Neuronal stem cell (in vitro differentiated cells): ENCODE data around the gene ABCB6.

ENCODE experiments used
- DNase-seq: peaks from one replicate; pipeline ENCODE4 v3.0.0-alpha.2; 2013; ENCODE audit warnings: low spot score
- H2AFZ ChIP-seq: one replicate; pipeline ENCODE4 v1.6.1; 2013; ENCODE audit warnings: mild to moderate bottlenecking, low read length, inconsistent platforms
- H2AK5ac ChIP-seq: 2 replicates; pipeline ENCODE4 v1.6.1; 2013; ENCODE audit warnings: low read depth, mild to moderate bottlenecking, inconsistent platforms, low read length, moderate library complexity, mixed read lengths
- H2BK120ac ChIP-seq: 2 replicates; pipeline ENCODE4 v1.6.1; 2013; ENCODE audit warnings: low read depth, mild to moderate bottlenecking, inconsistent platforms, low read length, moderate library complexity, mixed read lengths
- H2BK12ac ChIP-seq: one replicate; pipeline ENCODE4 v1.6.1; 2013; ENCODE audit warnings: low read length, inconsistent platforms
- H2BK15ac ChIP-seq: 2 replicates; pipeline ENCODE4 v1.6.1; 2013; ENCODE audit warnings: mild to moderate bottlenecking, low read length, inconsistent platforms, mixed read lengths
- H2BK5ac ChIP-seq: one replicate; pipeline ENCODE4 v1.6.1; 2013; ENCODE audit warnings: inconsistent platforms, mild to moderate bottlenecking, low read length, moderate library complexity
- H3K14ac ChIP-seq: one replicate; pipeline ENCODE4 v1.6.1; 2013; ENCODE audit warnings: low read length, inconsistent platforms
- H3K18ac ChIP-seq: 2 replicates; pipeline ENCODE4 v1.6.1; 2013; ENCODE audit warnings: low read length, inconsistent platforms
- H3K23ac ChIP-seq: 2 replicates; pipeline ENCODE4 v1.6.1; 2013; ENCODE audit warnings: low read depth, mild to moderate bottlenecking, mixed read lengths, low read length, inconsistent platforms; ENCODE audit not compliant: poor library complexity
- H3K27ac ChIP-seq: replicated peaks from 3 replicates; pipeline ENCODE4 v1.5.1; 2013; ENCODE audit warnings: low read length, inconsistent platforms
- H3K27me3 ChIP-seq, 3 experiments: 2 replicates each; pipeline ENCODE4 v1.6.1; 2013; ENCODE audit warnings: low read length in 3 of 3, mild to moderate bottlenecking in 2 of 3, inconsistent platforms in 1 of 3, low read depth in 1 of 3, mixed read lengths in 1 of 3, moderate library complexity in 1 of 3; ENCODE audit not compliant: control insufficient read depth in 3 of 3, insufficient read depth in 3 of 3
- H3K36me3 ChIP-seq, 2 donors: replicated peaks in 1 of 2; 2 replicates each; pipeline ENCODE4 v1.6.1; 2013; ENCODE audit warnings: low read length in 2 of 2; ENCODE audit not compliant: control insufficient read depth in 2 of 2, insufficient read depth in 2 of 2
- H3K4ac ChIP-seq: 2 replicates; pipeline ENCODE4 v1.6.1; 2013; ENCODE audit warnings: inconsistent platforms, mild to moderate bottlenecking, low read length, moderate library complexity
- H3K4me1 ChIP-seq, 2 donors: 1 replicate in 1 of 2; 2 replicates in 1 of 2; pipeline ENCODE4 v1.6.1; 2013; ENCODE audit warnings: low read length in 2 of 2, low read depth in 1 of 2; ENCODE audit not compliant: control insufficient read depth in 2 of 2, insufficient read depth in 1 of 2
- H3K4me2 ChIP-seq: one replicate; pipeline ENCODE4 v1.6.1; 2013; ENCODE audit warnings: mild to moderate bottlenecking, low read length, inconsistent platforms; ENCODE audit not compliant: insufficient read depth, poor library complexity, severe bottlenecking
- H3K4me3 ChIP-seq, 2 donors: 2 replicates each; pipeline ENCODE4 v1.5.1; 2013; ENCODE audit warnings: low read length in 2 of 2, mild to moderate bottlenecking in 2 of 2, inconsistent platforms in 1 of 2, moderate library complexity in 1 of 2
- H3K79me1 ChIP-seq: one replicate; pipeline ENCODE4 v1.6.1; 2013; ENCODE audit warnings: low read depth, mild to moderate bottlenecking, inconsistent platforms, low read length, moderate library complexity
- H3K9ac ChIP-seq: one replicate; pipeline ENCODE4 v1.6.1; 2013; ENCODE audit warnings: mild to moderate bottlenecking, low read depth, low read length, inconsistent platforms; ENCODE audit not compliant: poor library complexity
- H3K9me3 ChIP-seq, 2 donors: replicated peaks in 1 of 2; 2 replicates each; pipeline versions ENCODE3 to v1.6.1; 2013; ENCODE audit warnings: low read length in 2 of 2, mild to moderate bottlenecking in 2 of 2, inconsistent platforms in 1 of 2, low read depth in 1 of 2, mixed read lengths in 1 of 2, moderate library complexity in 1 of 2; ENCODE audit not compliant: control insufficient read depth in 2 of 2, insufficient read depth in 1 of 2
- H4K8ac ChIP-seq: one replicate; pipeline ENCODE4 v1.6.1; 2013; ENCODE audit warnings: low read depth, mild to moderate bottlenecking, inconsistent platforms, low read length, moderate library complexity
- H4K91ac ChIP-seq: one replicate; pipeline ENCODE4 v1.6.1; 2013; ENCODE audit warnings: low read length, low read depth, mild to moderate bottlenecking, inconsistent platforms; ENCODE audit not compliant: poor library complexity
- WGBS, 2 donors: extraction: QIAGEN DNeasy Blood & Tissue Kit; methylation state at CpG; one replicate each; pipeline ENCODE4 v1.1.7; 2013; ENCODE audit warnings: missing lambda C conversion rate in 2 of 2, mixed read lengths in 1 of 2; ENCODE audit not compliant: insufficient read length in 2 of 2, insufficient replicate concordance in 1 of 2; ENCODE audit errors: extremely low coverage in 2 of 2; 5-methylcytosine and 5-hydroxymethylcytosine counted together

The ABCB6 gene

DNA sequence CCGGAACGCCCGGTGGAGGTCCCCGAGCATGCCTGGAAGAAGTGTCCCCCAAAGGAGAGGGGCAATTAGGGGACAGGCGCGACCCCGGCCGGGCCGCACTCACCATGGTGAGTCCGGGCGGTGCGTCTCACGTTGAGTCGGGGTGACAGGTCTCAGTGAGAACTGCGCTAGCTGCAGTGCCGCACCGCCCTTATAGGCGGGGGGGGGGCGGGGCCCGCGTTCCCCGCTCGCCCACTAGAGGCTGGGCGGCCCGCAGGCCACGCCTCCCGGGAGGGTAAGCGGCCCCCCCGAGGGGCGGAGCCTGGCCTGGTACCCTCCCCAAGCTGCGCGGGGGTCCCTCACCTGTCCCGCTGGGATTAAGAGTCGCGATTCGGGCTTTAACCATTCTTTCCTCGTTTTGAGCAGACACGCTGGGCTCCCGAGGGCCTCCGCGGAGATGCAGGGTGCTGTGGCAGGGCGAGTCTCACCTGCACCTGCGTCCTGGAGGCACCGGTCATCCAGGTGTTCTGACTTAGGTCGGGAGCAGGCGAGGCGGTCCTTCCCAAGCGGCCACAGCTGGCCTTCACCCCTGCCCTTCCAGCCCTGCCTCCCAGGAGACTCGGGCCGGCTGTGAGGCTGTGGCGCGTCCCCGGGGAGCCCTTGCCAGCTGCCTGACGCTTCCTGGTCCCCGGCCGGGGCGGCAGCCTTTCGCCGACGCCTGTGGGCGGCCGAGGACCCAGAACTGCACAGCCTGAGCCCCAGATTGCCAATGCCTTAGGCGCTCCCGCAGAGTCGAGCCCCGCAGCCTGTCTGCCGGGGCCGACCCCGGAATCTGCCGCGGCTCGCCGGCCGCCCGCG lies 35.2 kb upstream of the ABCB6 start, which contains the start of gene TUBA4A:
TUBA4A (minus strand) TSS at position 166 of the 837 bp plus-strand sequence; CDS start at position 106, 60 bp downstream.
- Histone ChIP-seq H3K36me3 (no peaks in the 10 kb centered on the region), H4K91ac (no peak within 1 kb of the TSS), H3K14ac (peak within 1 kb of the TSS; percentile 89), H2AFZ (peak within 1 kb of the TSS; percentile 83), H3K4me2 (peak within 1 kb of the TSS; percentile 80), H3K9ac (peak within 1 kb of the TSS; percentile 60), H3K27me3 (peaks cover 28 to 63% (median 55%) of the 10 kb centered on the region in 3 experiments), H2BK15ac (peak within 1 kb of the TSS; percentile 81), H2BK120ac (no peak within 1 kb of the TSS), H4K8ac (no peak within 1 kb of the TSS), H2BK12ac (peak within 1 kb of the TSS; percentile 73), H3K79me1 (peaks cover 2% of the 10 kb centered on the region), H3K4ac (no peak within 1 kb of the TSS), H3K18ac (peak within 1 kb of the TSS; percentile 76), H3K4me3 (peak within 1 kb of the TSS; percentile 26 to 73), H3K4me1 (peaks cover 12 to 18% of the 10 kb centered on the region in 2 donors), H2BK5ac (no peak within 1 kb of the TSS), H2AK5ac (peak within 1 kb of the TSS; percentile 88), H3K27ac (no peak within 1 kb of the TSS), H3K23ac (peak within 1 kb of the TSS; percentile 80), H3K9me3 (peaks cover 0 to 2% of the 10 kb centered on the region in 2 donors)
- peak; percentile 39 for DNase-seq
- WGBS, 2 donors = no CpG with 5 or more reads among the region's 76 CpGs

DNA sequence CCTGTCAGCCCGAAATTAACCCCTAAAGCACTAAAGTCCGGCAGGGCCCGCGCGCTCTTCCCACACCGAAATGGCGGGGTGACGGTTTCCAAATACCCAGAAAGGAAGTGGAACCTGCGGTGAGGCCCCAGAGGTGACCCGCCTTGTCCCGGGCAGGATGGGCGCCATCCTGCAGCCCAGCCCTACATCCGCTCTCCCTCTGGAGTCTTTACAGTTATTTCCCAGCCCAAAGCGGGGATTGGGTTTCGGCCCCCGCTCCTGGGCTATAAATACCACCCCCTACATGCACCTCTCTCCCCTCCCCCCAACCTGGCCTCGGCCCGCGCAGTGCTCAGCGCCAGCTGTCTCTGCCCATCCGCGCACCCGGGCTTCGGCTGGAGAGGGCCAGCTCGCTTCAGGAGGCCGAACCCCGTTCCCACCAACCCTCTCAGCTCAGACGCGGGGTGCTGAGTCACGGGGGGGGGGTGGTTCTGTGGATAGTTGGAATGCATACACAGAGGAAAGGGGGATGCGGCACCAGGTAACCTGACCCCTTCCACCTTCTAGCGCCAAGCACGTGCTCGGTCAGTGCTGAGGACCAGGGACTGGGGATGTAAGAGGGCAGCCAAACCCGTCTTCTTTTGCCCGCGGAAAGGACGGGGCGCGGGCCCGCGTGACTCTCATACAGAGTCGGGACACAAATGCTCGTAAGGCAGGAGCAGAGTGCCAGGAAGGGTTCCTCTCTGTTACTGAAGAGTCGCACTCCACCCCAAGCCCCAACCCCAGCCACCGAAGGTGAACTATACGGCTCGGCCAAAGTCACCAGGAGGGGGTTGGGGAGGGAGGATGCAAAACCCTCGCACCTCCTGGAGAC lies 34.4 kb upstream of the ABCB6 start, which contains the start of gene TUBA4B:
TUBA4B (plus strand) TSS at position 344 of the 853 bp plus-strand sequence; CDS start at position 509, 165 bp downstream.
- H3K4me2 ChIP-seq = peak within 1 kb of the TSS; percentile 80
- peaks cover 2% of the 10 kb centered on the region for H3K79me1 ChIP-seq
- peak within 1 kb of the TSS; percentile 80 for H3K23ac ChIP-seq
- H2BK15ac ChIP-seq = peak within 1 kb of the TSS; percentile 81
- peak within 1 kb of the TSS; percentile 83 for H2AFZ ChIP-seq
- no peak within 1 kb of the TSS for H3K4ac ChIP-seq
- H3K27ac ChIP-seq = no peak within 1 kb of the TSS
- no peak within 1 kb of the TSS for H2BK5ac ChIP-seq
- no peak within 1 kb of the TSS for H4K91ac ChIP-seq
- peak within 1 kb of the TSS; percentile 89 for H3K14ac ChIP-seq
- no peak for DNase-seq
- peaks cover 28 to 59% (median 55%) of the 10 kb centered on the region in 3 experiments for H3K27me3 ChIP-seq
- peaks cover 12 to 18% of the 10 kb centered on the region in 2 donors for H3K4me1 ChIP-seq
- peak within 1 kb of the TSS; percentile 26 to 73 for H3K4me3 ChIP-seq
- no peak within 1 kb of the TSS for H2BK120ac ChIP-seq
- H3K9ac ChIP-seq = peak within 1 kb of the TSS; percentile 60
- no CpG with 5 or more reads among the region's 49 CpGs for WGBS, 2 donors
- peaks cover 0 to 2% of the 10 kb centered on the region in 2 donors for H3K9me3 ChIP-seq
- no peak within 1 kb of the TSS for H4K8ac ChIP-seq
- peak within 1 kb of the TSS; percentile 76 for H3K18ac ChIP-seq
- peak within 1 kb of the TSS; percentile 88 for H2AK5ac ChIP-seq
- H3K36me3 ChIP-seq = peaks cover 3 to 7% of the 10 kb centered on the region in 2 donors
- peak within 1 kb of the TSS; percentile 73 for H2BK12ac ChIP-seq

GRCh38 chr2:219252570-219252899 lies 33.8 kb upstream of the ABCB6 start:
- no peak overlapping the region for H3K14ac ChIP-seq

More at GRCh38 chr2:219252570-219252899, 33.8 kb upstream of the ABCB6 start:
- Histone ChIP-seq H2BK5ac (no peak overlapping the region), H3K4ac (no peak overlapping the region), H3K27ac (no peak overlapping the region), H3K18ac (no peak overlapping the region), H2BK120ac (no peak overlapping the region), H3K9me3 (peaks cover 0 to 2% of the 10 kb centered on the region in 2 donors), H3K27me3 (peaks cover 28 to 59% (median 55%) of the 10 kb centered on the region in 3 experiments), H3K4me1 (peaks cover 12 to 18% of the 10 kb centered on the region in 2 donors), H2AFZ (peak overlapping the region; percentile 83), H4K91ac (no peak overlapping the region), H2AK5ac (no peak overlapping the region), H3K79me1 (peaks cover 2% of the 10 kb centered on the region), H3K23ac (no peak overlapping the region), H4K8ac (no peak overlapping the region), H2BK15ac (peak overlapping the region; percentile 37), H2BK12ac (no peak overlapping the region), H3K4me3 (no peak overlapping the region), H3K36me3 (peaks cover 7 to 13% of the 10 kb centered on the region in 2 donors), H3K4me2 (peak overlapping the region; percentile 80), H3K9ac (no peak overlapping the region)
- no CpG with 5 or more reads among the region's 9 CpGs for WGBS, 2 donors
- no peak for DNase-seq
